Activated T-helper 1 cell treated with anti-CD3 and anti-CD28 coated beads, Interleukin-2, amount 50 U/mL, for 16 hours (primary cell): Measurements from ENCODE around the gene TAS2R10.

Experiments used
- DNase-seq, 2 donors: peaks; one replicate each; pipeline ENCODE4 v3.0.0-alpha.2; 2020; ENCODE audit warnings: low read depth in 1 of 2, low spot score in 1 of 2

TAS2R10 gene

DNA sequence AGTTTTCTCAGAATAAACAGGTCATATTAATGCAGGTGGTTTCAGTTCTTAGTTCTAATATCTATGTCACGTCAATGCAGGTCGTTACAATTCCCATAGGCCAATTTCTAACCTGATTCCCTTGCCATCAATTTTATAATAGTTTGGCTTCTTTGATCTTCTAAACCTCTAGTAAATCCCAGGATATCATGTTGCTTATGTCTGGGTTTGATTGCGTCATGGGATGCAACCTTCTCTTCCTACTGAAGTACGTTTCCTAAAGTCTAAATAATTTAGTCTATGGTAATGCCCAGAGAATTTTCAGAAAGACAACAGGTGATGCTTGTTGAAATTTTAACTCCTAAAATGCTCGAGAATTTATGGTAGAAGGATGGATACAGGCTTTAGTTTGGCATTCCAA, 42.9 kb downstream of the TAS2R10 start:
- no peak for DNase-seq

DNA sequence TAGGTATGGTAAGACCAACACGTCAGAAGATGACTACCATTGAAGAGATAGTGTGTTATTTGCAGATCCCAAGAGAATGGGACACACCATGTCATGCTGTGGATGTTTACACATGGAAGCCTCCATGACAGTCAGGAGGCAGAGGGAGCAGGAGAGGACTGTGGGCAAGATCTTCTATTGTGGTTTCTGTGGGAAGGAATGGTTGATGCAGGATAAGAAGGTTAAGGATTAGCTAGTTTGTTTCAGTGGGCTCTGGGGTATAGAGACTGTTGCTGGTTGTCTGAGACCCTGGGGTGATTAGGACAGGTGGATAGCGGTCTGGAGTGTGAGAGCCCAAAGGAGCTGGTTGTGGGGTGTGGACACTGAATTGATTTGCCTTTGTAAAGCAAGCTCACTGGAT, 47.1 kb downstream of the TAS2R10 start:
- DNase-seq, result no peak
